Body of pancreas (tissue), 4 donors: ENCODE data around the gene MTA1. TPM values are rescaled to one million over a fixed set of nuclear protein-coding genes. Genes with fewer than 3 reads are reported as not detected.

Experiments used
- ATAC-seq: fragments of 150-250 bp; one replicate; pipeline ENCODE4 v1.9.1; 2016
- DNase-seq, 4 donors: peaks; one replicate each; pipeline ENCODE4 v3.0.0-alpha.2; 2019
- H3K27ac ChIP-seq, 4 donors: fragments of 200-600 bp; sonication (generic); 1 replicate in 3 of 4; 2 replicates in 1 of 4; pipeline versions ENCODE4 v1.5.1 to v1.6.1; 2016 to 2019; ENCODE audit warnings: mild to moderate bottlenecking in 1 of 4, mixed read lengths in 1 of 4, moderate library complexity in 1 of 4
- H3K27me3 ChIP-seq, 2 donors: fragments of 200-600 bp; sonication (generic); one replicate each; pipeline ENCODE4 v1.6.0; 2016; ENCODE audit warnings: mild to moderate bottlenecking in 1 of 2
- H3K36me3 ChIP-seq, 2 donors: fragments of 200-600 bp; sonication (generic); replicated peaks in 1 of 2; 2 replicates each; pipeline ENCODE4 v1.5.1; 2016; ENCODE audit warnings: low read depth in 2 of 2; ENCODE audit not compliant: insufficient read depth in 1 of 2
- H3K4me1 ChIP-seq: fragments of 200-600 bp; sonication (generic); one replicate; pipeline ENCODE4 v1.6.0; 2016
- H3K4me3 ChIP-seq, 2 donors: fragments of 200-600 bp; sonication (generic); 1 replicate in 1 of 2; 2 replicates in 1 of 2; pipeline ENCODE4 v1.5.1; 2016 to 2019
- H3K9me3 ChIP-seq, 3 donors: fragments of 200-600 bp; sonication (generic); 1 replicate in 2 of 3; 2 replicates in 1 of 3; pipeline ENCODE4 v1.5.1; 2016
- POLR2A ChIP-seq, 3 donors: fragments of 450-650 bp; IDR thresholded peaks; one replicate each; pipeline ENCODE4 v1.6.1; 2016; ENCODE audit warnings: antibody characterized with exemption in 3 of 3, mild to moderate bottlenecking in 2 of 3
- WGBS, 2 donors: methylation state at CpG; one replicate each; pipeline ENCODE4 v1.1.5; 2017; 5-methylcytosine and 5-hydroxymethylcytosine counted together
- intact Hi-C: fragments of 100-400 bp; cut with DNase I; formaldehyde crosslinking; loops from one replicate; pipeline ENCODE4 v1.15.1; 2023
- total RNA-seq, 2 donors: library from RNA; depleted of rRNA; stranded (reverse); fragments of >200 nt; gene quantifications; one replicate each; pipeline ENCODE4 v1.1.0, GENCODE V29; 2016
- TF ChIP-seq, protein P1 (sequence below), 7 experiments: fragments of 450-650 bp in 4 of 7; fragments of 200-600 bp in 3 of 7; sonication (generic) in 3 of 7; IDR thresholded peaks; one replicate each; pipeline ENCODE4 v1.5.1; 2016 to 2019; ENCODE audit warnings: antibody characterized with exemption in 7 of 7

The MTA1 gene
- total RNA-seq, 2 donors from 2014 or later, result 69.8 to 92.6 TPM

GRCh38 chr14:105389534-105389933 is 30.1 kb upstream of the MTA1 start:
- Histone ChIP-seq H3K4me1 (peaks cover 16% of the 10 kb centered on the region), H3K4me3 (no peak overlapping the region), H3K27ac (no peak overlapping the region), H3K27me3 (no peaks in the 10 kb centered on the region), H3K36me3 (no peaks in the 10 kb centered on the region), H3K9me3 (no peaks in the 10 kb centered on the region)
- ATAC-seq (no peak), DNase-seq (no peak)
- 62 to 96% methylated on average over 4 to 12 of the region's 12 CpGs for WGBS, 2 donors
- intact Hi-C loops, result no loop called here
- TF ChIP-seq POLR2A (IDR thresholded peaks at IDR 0.05), result no peak
- TF ChIP-seq, protein P1, sequence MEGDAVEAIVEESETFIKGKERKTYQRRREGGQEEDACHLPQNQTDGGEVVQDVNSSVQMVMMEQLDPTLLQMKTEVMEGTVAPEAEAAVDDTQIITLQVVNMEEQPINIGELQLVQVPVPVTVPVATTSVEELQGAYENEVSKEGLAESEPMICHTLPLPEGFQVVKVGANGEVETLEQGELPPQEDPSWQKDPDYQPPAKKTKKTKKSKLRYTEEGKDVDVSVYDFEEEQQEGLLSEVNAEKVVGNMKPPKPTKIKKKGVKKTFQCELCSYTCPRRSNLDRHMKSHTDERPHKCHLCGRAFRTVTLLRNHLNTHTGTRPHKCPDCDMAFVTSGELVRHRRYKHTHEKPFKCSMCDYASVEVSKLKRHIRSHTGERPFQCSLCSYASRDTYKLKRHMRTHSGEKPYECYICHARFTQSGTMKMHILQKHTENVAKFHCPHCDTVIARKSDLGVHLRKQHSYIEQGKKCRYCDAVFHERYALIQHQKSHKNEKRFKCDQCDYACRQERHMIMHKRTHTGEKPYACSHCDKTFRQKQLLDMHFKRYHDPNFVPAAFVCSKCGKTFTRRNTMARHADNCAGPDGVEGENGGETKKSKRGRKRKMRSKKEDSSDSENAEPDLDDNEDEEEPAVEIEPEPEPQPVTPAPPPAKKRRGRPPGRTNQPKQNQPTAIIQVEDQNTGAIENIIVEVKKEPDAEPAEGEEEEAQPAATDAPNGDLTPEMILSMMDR (IDR thresholded peaks at IDR 0.05), result peak in 1 of 7 experiments; percentile 7

DNA sequence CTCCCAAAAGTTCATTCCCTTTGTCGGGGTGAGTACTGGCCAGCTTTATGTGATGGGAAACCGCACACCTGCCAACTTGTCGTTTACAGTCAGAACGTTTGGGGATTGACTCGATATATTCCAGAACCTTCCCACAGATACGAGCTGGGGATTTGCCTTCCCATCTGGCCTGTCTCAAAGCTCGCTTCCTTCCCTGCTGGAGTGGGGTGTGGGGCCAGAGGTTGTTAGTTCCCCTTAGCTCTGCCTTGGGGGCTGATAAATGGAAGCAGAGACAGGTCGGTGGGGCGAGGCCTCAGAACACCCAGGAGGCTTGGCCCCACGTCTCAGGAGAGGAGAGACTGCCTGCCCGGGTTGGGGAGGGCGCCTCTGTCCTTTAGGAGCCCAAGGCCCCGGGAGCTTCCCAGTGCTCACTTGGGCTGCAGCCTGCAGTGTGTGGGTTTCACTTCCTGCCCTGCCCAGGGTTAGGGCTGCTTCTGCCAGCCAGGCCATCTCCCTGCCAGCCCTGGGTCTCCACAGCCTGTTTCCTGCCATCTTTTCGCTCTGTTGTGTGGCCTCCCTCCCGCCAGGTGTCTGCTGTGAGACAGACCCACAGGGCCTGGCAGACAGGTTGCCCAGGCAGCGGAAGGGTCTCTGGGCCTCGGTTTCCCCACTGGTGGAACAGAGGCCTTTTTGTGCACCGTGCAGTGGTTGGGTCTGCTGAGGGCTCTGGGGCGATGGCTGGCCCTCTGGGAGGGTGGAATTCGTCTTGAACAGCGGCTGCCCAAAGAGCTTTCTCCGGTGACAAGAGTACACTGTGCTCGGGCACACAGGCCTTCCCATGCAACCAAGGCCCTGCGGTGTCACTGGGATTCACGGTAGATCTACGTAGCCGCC is 29.4 kb upstream of the MTA1 start:
- Histone ChIP-seq H3K4me1 (peaks cover 16% of the 10 kb centered on the region), H3K36me3 (no peaks in the 10 kb centered on the region), H3K9me3 (no peaks in the 10 kb centered on the region), H3K27me3 (no peaks in the 10 kb centered on the region), H3K4me3 (no peak overlapping the region), H3K27ac (peak overlapping the region in 2 of 4 donors; percentile 20 to 23)
- no peak for TF ChIP-seq POLR2A (IDR thresholded peaks at IDR 0.05)
- TF ChIP-seq, protein P1 (IDR thresholded peaks at IDR 0.05), result no peak
- ATAC-seq, result no peak
- WGBS, 2 donors, result 59 to 89% methylated on average over 3 to 26 of the region's 27 CpGs
- intact Hi-C loops, result no loop called here
- peak in 1 of 4 donors; percentile 36 for DNase-seq

GRCh38 chr14:105390849-105391500 is 28.7 kb upstream of the MTA1 start:
- Histone ChIP-seq H3K27ac (no peak overlapping the region), H3K4me1 (peaks cover 16% of the 10 kb centered on the region), H3K4me3 (no peak overlapping the region), H3K36me3 (no peaks in the 10 kb centered on the region), H3K9me3 (no peaks in the 10 kb centered on the region), H3K27me3 (no peaks in the 10 kb centered on the region)
- intact Hi-C loops, result no loop called here
- ATAC-seq (no peak), DNase-seq (no peak)
- no peak for TF ChIP-seq POLR2A (IDR thresholded peaks at IDR 0.05)
- TF ChIP-seq, protein P1 (IDR thresholded peaks at IDR 0.05), result no peak
- 92 to 100% methylated on average over 7 to 18 of the region's 24 CpGs for WGBS, 2 donors

GRCh38 chr14:105391541-105391940 is 28.1 kb upstream of the MTA1 start:
- Histone ChIP-seq H3K4me3 (no peak overlapping the region), H3K4me1 (peaks cover 16% of the 10 kb centered on the region), H3K27ac (no peak overlapping the region), H3K27me3 (no peaks in the 10 kb centered on the region), H3K36me3 (no peaks in the 10 kb centered on the region), H3K9me3 (no peaks in the 10 kb centered on the region)
- ATAC-seq (no peak), DNase-seq (no peak)
- intact Hi-C loops, result no loop called here
- TF ChIP-seq, protein P1 (IDR thresholded peaks at IDR 0.05), result no peak
- no peak for TF ChIP-seq POLR2A (IDR thresholded peaks at IDR 0.05)
- 90 to 91% methylated on average over 5 to 21 of the region's 23 CpGs for whole genome bisulfite sequencing, 2 donors
